Endothelial cell of hepatic sinusoid (primary cell): Measurements from ENCODE around the gene MYOT.
"Not testable (repeated sequence)": the region's sequence is repeated elsewhere in the genome, so short reads cannot be mapped to it uniquely, and the experiment has no call there.

ENCODE experiments used
- in situ Hi-C: cut with HindIII; loops from 2 replicates; pipeline ENCODE4 v1.10.0; 2017; ENCODE audit warnings: low sequenced_read_pairs

Gene MYOT

DNA sequence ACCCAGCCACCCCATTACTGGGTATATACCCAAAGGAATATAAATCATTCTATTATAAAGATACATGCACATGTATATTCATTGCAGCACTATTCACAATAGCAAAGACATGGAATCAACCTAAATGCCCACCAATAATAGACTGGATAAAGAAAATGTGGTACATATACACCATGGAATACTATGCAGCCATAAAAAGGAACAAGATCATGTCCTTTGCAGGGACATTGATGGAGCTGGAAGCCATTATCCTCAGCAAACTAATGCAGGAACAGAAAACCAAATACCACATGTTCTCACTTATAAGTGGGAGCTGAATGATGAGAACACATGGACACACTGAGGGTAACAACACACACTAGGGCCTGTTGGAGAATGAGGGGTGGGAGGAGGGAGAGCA, 14.5 kb upstream of the MYOT start:
- in situ Hi-C loops, result not testable (repeated sequence)

DNA sequence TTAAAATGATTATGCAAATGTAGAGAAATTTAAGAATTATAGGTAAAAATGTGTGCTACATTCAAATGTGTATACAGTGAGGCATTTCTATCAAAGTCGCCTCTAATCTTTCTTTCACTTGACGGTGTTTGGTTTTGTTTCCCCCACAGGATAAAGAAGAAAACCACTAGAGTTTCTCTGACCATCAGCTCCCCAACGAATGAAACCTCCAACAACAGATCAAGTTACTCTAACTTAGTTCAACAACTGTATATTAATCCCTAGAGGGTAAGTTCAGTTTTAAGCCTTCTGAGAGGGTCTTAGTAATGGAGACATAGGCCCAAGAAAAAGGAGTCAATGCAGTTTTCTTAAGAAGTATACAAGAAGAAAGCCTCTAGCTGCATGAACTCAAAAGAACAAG, 11.5 kb upstream of the MYOT start:
- in situ Hi-C loops, result no loop called here

DNA sequence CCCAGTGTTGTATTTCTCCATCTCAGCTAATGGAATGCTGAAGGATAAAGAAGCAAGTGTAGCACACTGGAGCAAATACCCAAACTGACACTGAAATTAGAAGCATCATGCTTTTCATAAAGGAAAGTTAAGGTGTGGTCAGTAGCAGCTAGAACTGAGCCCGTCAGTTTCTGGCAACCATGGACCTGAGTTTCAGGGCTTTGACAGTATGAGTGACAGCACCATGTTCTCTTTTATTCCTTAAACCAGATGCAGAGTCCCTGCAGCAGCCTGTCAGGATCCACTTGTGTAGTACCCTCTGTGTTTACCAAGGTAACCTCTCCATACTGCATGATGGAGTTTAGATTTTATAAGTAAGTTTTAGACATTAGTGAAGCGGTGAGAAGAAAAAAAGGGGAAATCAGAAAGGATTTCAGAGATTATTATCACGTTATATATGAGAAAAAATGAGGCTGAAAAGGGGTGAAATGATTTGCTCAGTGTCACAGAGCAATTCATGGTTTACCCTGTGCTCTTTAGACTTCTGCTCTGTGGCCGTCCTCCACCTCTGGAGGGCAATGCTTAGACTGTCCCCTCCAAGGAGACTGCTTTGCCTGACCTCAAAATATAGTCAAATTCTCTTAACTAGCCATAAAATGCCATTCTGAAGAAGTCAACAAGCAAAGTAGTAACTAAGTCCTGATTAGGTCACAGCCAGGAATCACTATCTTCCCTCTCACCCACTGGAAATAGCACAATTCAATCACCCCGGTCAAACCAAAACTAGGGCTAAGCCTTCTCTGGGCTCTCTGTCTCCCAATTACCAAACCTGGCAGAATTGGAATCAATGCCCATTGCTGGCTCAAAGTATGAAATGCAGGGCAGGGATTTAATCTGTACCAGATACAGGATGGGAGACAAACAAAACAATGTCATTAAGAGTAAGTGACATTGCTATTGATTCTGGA, 10.5 kb upstream of the MYOT start:
- in situ Hi-C loops, result no loop called here

DNA sequence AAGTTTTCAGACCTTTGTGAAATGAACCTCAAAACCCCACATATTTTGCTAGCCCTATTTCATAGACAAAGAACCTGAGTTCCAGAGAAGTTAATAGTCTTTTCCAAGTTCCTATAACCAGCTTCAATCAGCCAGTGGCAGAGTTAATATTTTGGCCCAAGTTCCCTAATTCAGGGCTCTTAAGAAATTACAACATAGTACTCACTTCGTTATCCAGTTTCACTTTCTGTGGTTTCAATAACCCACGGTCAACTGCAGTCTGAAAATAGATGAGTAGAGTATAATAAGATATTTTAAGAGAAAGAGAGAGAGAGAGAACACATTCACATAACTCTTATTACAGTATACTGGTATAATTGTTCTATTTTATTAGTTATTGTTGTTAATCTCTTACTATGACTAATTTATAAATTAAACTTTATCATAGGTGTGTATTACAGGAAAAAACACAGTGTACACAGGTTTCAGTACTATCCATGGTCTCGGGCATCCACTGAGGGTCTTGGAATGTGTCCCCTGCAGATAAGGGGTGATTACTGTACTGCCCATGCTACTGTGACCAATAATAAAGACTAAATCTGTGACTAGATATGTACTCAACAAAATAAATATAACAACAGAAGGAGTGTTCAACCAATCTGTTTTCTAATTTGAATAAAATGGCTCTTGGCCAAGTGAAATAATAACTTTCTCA, 9.3 kb upstream of the MYOT start:
- in situ Hi-C loops, result no loop called here

DNA sequence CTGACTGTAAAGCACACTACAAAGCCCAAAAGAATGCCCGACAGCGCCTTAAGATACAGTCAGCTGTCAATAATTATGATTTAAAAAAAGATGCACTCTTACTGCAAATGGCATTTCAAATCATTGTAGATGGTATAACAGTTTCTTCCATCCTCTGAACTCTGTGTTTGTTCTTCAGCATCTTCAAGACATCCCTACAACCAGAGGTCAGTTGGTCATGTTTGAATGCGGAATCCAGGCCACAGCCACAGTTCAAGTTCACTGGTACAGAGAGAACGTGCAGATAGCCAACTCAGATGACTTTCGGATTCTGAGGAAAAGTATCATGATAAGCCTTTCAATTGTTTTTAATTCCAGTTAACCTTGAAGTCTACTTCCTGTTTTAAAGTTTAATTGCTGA, 8.7 kb upstream of the MYOT start:
- in situ Hi-C loops, result no loop called here

DNA sequence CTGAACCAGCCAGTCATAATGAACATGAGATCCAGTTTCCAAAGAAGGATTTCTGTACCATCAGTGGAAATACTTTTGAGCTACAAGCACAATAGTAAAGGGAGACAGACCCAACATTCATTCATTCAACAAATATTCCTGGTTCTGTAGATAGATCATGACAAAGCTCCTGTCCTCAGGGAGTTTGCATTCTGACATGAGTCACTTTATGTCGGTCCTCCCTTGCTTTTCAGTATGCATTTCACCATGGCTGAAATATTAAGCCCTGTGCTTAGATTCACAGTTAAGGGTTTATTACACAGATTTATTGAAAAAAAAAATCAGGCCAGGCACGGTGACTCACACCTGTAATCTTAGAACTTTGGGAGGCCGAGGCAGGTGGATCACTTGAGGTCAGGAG, 5.4 kb upstream of the MYOT start:
- in situ Hi-C loops, result no loop called here

DNA sequence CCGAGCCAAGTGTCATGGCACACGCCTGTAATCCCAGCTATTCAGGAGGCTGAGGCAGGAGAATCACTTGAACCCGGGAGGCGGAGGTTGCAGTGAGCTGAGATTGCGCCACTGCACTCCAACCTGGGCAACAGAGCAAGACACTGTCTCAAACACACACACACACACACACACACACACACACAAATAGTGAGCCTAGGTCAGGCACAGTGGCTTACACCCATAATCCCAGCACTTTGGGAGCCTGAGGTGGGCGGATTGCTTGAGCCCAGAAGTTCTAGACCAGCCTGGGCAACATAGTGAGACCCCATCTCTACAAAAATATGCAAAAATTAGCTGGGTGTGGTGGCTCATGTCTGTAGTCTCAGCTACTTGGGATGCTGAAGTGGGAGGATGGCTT, 4.0 kb upstream of the MYOT start:
- in situ Hi-C loops, result not testable (repeated sequence)

DNA sequence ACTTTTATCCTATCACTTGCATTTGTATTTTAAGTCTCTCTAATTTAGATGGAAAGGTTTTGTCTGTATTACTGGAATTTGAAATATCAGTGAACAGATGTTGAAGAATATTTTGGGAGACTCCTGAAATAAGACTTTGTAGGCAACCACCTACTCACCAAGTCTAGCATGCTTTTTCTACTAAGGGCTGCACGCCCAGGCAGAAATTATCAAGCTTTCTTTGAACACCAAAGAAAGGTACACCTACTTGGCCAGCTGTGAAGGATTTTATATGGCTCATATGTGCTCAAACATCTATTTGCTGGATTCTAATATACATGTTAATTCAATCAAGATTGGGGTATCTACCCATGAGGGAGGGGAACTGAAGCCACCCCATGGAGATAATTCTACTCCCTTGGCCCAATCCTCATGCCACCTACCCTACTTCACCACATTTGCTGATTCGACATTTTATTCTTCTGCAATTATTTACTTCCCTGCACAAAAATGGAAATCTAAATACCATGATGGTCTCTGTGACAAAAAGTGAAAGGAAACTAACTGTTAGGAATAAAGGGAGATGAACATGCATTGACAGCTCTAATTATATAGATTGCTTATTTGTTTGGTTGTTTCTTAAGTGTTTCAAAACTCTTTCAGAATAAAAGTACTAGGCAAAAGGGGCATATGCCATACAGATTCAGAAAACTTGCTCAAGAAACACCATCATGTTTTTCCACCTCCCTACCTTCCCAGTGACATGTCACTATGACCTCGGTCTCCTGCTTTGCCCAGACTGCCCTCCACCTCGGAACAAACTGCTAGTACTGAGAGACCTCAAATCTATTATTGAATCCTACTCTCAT, 895 bp upstream of the MYOT start:
- in situ Hi-C loops, result no loop called here

DNA sequence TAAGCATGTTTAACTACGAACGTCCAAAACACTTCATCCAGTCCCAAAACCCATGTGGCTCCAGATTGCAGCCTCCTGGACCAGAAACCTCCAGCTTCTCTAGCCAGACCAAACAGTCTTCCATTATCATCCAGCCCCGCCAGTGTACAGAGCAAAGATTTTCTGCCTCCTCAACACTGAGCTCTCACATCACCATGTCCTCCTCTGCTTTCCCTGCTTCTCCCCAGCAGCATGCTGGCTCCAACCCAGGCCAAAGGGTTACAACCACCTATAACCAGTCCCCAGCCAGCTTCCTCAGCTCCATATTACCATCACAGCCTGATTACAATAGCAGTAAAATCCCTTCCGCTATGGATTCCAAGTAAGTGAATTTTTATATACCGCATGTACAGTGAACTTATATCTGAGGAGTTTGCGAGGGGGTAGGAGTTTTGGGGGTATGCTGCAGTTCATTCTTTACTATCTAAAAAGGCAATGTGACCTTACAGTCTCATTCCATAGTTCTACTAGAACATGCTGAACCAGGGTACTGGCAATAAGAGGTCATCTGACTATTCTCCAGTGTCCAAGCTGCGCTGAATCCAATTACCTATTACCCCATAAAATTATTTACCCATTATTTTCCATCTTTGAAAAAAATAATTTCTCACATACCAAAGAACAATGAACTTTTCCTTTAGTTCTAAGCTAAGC, 3.1 kb downstream of the MYOT start:
- in situ Hi-C loops, result no loop called here

DNA sequence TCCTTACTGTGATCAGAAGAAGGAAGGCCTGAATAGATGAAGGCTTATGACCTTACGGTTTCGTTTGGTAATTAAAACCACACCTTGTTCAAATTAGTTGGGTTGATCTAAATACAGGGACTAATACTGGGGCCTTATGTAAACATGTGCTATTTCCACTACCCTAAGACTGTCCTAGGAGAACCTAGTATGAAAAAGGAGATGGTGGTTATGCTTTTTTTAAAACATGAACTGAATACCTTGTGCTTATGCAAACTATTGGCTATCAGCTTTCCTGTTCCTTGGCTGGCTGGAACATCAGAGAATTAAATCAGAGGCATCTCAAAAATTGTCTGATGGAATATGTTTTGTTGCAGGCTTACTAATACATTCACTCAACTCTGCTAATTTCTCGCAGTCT, 3.9 kb downstream of the MYOT start:
- in situ Hi-C loops, result no loop called here

DNA sequence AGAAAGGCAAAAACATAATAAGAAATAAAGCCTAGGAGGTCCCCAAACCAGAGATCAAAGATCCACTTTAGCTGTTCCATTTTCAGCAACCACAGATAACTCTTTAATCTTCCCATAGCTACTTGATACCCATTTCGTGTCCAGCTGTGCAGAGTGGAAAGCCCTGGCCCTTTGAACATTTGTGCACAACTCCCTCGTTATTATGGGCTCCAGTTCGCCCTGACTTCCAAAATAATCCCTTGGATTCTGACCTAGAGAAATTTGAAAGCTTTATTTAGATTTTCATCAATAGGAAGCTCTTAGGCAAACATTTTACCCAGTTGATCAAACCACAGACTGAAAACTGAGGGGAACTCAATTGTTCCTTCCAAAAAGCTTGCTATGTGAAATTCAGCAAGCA, 4.8 kb downstream of the MYOT start:
- in situ Hi-C loops, result no loop called here

DNA sequence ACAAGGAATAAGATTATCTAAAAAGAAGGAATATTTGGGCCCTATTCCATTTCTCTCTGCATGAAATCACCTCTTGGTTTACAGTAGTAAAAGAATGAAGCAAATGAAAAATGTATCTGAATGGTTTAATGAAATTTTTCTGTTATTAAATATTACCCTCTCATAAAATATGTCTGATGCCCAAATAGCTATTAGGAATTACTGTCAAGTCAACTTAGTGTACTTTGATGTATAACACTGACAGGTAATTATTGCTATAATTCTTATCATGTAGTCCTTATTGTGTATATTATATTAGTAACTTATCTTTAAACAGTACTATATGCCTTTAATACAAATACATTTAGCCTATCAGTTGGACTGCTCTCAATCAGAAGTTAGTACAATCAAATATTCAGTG, 8.4 kb downstream of the MYOT start:
- in situ Hi-C loops, result no loop called here

DNA sequence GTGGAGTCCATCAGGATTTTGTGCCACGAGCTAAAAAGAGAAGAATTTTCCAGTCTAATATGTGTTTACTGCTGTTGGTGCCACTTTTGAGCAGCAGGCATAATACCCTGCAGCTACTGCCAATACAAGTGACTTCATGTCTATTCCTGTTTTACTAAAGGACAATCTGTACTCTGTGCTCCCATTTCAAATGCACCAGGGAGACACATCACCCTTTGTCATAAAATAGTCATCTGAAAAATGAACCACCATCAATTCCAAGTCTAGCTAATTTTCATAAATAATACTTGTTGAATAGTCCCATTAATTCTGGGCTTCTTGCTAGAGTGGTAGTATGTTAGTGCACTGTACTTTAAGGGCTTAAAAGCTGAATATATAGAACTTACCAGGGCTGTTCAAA, 12.7 kb downstream of the MYOT start:
- in situ Hi-C loops, result loop anchor here (5.0 kb wide), 1 partner anchor 33 kb away; no protein-coding TSS in a partner anchor

DNA sequence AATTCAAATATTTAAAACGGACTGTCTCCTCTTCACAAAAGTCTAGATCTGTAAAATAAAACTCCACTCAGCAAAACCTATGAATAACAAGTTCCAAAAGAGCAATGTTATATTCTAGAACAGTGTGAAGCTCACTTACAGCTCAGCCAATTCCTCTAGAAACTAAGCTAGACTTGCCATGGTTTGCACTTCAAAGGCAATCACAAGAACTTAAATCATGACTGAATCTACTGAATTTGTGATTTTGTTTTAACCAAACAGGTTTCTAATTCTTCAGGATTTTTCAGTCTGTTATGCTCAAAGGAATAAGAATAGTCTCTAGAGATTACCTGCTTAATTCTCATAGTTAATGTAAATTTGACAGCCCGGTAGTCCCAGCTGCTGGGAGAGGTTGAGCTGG, 20.2 kb downstream of the MYOT start:
- in situ Hi-C loops, result no loop called here

DNA sequence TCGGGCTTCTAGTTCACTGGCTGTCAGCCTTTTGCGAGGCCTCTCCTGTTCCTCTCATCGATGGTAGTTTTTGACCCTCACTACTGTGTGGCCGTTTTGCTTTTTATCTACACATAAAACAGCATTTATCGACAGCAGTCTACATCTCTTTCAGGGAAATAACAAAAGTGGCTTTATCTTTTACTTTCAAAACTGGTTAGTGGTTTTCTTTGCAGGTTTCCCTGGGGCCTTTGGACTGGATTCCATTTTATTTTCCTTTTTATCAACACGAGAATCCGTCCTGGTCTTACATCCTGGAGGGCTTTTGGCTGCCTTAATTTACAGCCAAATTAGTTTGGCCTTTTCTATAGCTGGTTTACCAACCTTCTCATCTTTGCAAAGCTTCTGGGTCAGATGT, 20.8 kb downstream of the MYOT start:
- in situ Hi-C loops, result no loop called here

DNA sequence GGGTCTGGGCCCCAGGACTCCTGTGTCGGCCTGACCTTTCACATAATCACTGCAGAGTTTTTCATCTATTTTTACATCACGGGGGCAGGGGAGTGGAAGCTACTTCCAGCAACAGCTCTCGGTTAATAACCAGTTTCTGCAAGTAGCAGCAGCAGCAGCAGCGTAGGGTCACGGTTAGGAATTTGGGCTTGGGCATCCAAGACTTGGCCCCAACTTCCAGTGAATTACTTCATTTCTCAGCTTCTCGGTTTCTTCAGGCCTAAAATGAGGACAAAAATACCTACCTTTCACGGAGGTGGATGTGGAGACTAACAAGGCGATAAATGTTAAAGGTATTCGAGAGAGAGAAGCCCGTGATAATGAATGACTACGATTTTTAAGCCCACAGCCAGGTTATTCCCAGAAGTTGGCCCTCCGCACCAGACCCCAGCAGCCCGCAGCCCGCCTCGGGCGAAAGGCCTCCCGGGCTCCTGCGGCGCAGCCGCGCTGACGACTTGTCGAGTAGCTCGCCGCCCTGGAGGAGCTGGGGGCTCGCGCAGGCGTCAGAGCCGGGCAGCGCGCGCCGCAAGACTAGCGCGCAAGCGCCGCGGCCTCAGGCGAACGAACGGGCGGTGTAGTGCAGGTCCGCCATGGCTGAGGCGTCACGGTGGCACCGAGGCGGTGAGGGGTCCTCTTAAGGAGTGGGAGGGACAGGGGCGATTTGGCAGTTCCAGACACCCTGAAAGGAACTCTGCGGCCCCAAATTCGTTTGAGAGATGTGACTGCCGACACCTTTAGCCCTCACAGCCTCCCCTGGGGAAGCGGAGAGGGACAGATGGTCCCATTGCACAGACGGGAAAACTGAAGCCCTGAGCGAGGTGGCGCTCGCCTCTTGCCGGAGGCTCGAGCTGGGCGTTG, 21.5 kb downstream of the MYOT start, which contains the start of gene PKD2L2:
Gene PKD2L2, plus strand, starts transcription at position 595 of the 897 bp plus-strand sequence. Its CDS starts 35 bp downstream, at position 630.
- in situ Hi-C loops, result no loop called here

DNA sequence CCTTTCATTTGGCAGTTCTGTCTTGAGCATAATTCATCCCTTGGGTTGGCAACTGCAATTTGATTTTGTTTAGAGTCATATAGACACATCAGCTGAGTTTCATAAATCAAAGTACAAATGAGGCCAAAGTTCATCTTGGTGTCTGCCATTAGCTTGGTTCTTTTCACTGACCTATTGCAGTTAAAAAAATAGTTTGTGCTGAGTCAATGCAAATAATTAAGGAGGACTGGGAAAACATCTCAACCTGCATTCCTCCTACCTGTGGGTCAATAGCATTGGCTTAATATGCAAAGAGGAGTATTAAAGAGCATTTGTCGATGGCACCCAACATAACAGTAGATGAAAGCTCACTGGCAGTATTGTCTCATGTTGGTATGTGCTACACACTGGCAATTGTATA, 23.2 kb downstream of the MYOT start:
- in situ Hi-C loops, result no loop called here

DNA sequence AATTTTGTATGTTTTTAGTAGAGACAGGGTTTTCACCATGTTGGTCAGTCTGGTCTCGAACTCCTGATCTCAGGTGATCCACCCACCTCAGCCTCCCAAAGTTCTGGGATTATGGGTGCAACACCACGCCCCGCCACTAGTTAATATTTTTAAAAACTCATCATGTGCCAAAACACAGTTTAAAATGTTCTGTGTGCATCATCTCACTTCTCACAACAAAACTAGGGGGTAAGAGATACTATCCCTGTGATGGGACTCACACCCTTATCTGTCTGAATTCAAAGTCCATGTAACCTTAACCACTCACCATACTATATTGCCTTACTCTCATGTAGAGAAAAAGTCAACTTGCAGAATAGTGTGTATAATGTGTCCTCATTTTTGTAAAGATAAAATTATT, 24.2 kb downstream of the MYOT start:
- in situ Hi-C loops, result no loop called here

DNA sequence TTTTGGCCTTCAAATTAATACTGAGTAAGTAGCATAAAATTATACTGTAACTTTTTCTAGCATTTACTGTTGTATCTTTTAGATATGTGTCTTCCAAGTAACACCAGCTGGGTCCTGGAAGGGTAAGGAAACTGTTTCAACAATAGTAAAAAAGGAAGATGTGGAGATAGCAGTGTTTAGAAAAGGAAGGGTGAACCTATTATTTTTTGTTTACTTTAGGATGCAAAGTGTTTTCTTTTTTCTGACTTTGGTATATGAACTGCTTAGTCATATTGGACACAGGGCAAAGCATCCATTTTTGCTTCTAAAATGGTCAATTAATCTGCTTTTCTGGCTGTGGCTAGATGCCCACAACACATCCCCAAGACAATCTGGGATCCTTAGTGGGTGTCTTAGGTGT, 26.9 kb downstream of the MYOT start:
- in situ Hi-C loops, result no loop called here

DNA sequence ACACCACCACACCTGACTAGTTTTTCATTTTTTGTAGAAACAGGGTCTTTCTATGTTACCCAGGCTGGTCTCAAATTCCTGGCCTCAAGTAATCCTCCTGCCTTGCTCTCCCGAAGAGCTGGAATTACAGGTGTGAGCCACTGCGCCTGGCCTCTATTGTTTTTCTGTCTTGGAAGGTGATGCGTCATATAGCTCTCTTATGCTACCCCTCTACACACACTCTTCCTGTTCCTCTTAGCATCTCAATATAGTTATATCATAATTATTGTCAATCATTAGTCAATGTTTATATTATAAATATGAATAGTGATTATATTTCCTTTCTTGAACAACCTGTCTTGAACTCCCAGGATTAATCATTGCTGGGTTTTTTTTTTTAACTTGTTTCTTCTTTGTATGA, 28.9 kb downstream of the MYOT start:
- in situ Hi-C loops, result no loop called here
